Gastrocnemius medialis (tissue), 4 donors: ENCODE data around the gene PHTF2. TPM values are rescaled to one million over a fixed set of nuclear protein-coding genes. Genes with fewer than 3 reads are reported as not detected.
A peak's percentile ranks its signal among the peaks of the same experiment; 100 is the strongest.

Experiments
- ATAC-seq, 2 donors: fragments of 150-250 bp; one replicate each; pipeline ENCODE4 v1.9.1; 2016
- DNase-seq, 2 donors: peaks; one replicate each; pipeline ENCODE4 v3.0.0-alpha.2; 2019
- H3K27ac ChIP-seq, 4 donors: fragments of 200-600 bp; sonication (generic); 1 replicate in 1 of 4; 2 replicates in 3 of 4; pipeline ENCODE4 v1.5.1; 2016 to 2018; ENCODE audit warnings: mild to moderate bottlenecking in 2 of 4, moderate library complexity in 1 of 4
- H3K27me3 ChIP-seq, 3 donors: fragments of 200-600 bp; sonication (generic) in 2 of 3; 1 replicate in 1 of 3; 2 replicates in 2 of 3; pipeline versions ENCODE4 v1.5.1 to v1.6.0; 2016 to 2019; ENCODE audit warnings: mild to moderate bottlenecking in 1 of 3, moderate library complexity in 1 of 3
- H3K36me3 ChIP-seq, 2 donors: fragments of 200-600 bp; sonication (generic) in 1 of 2; one replicate each; pipeline ENCODE4 v1.5.1; 2017 to 2018
- H3K4me1 ChIP-seq, 2 donors: fragments of 200-600 bp; sonication (generic) in 1 of 2; one replicate each; pipeline ENCODE4 v1.5.1; 2016 to 2017; ENCODE audit warnings: mild to moderate bottlenecking in 2 of 2
- H3K4me3 ChIP-seq, 4 donors: fragments of 200-600 bp; sonication (generic) in 3 of 4; 1 replicate in 1 of 4; 2 replicates in 3 of 4; pipeline ENCODE4 v1.5.1; 2016 to 2019; ENCODE audit warnings: mild to moderate bottlenecking in 2 of 4
- H3K9me3 ChIP-seq, 3 donors: fragments of 200-600 bp; sonication (generic) in 2 of 3; 1 replicate in 1 of 3; 2 replicates in 2 of 3; pipeline ENCODE4 v1.5.1; 2016 to 2019
- POLR2A ChIP-seq, 2 donors: fragments of 450-650 bp; IDR thresholded peaks; one replicate each; pipeline ENCODE4 v1.6.1; 2017; ENCODE audit warnings: antibody characterized with exemption in 2 of 2, mild to moderate bottlenecking in 2 of 2, moderate library complexity in 2 of 2
- in situ Hi-C, 4 donors: fragments of 200-750 bp; cut with MboI; loops; one replicate each; pipeline versions ENCODE4 v1.15.0 to v1.8.0; 2017; ENCODE audit warnings: low sequenced_read_pairs in 4 of 4
- intact Hi-C: fragments of 100-400 bp; cut with DNase I; formaldehyde crosslinking; loops from one replicate; pipeline ENCODE4 v1.15.1; 2023; ENCODE audit warnings: low total_unique reads
- total RNA-seq, 4 donors: library from RNA; depleted of rRNA; stranded (reverse); fragments of >200 nt; gene quantifications; one replicate each; pipeline versions ENCODE4 v1.1.0 to v1.2.3, GENCODE V29; 2016
- TF ChIP-seq, protein P1 (sequence below), 5 experiments: fragments of 450-650 bp in 3 of 5; fragments of 200-600 bp in 2 of 5; sonication (generic) in 2 of 5; IDR thresholded peaks in 4 of 5; conservative IDR thresholded peaks in 1 of 5; 1 replicate in 4 of 5; 2 replicates in 1 of 5; pipeline ENCODE4 v1.5.1; 2016 to 2019; ENCODE audit warnings: antibody characterized with exemption in 5 of 5, mild to moderate bottlenecking in 3 of 5, moderate library complexity in 3 of 5

Gene PHTF2
- total RNA-seq, 4 donors from 2014 or later: 81.2 to 163 (median 108) TPM

DNA sequence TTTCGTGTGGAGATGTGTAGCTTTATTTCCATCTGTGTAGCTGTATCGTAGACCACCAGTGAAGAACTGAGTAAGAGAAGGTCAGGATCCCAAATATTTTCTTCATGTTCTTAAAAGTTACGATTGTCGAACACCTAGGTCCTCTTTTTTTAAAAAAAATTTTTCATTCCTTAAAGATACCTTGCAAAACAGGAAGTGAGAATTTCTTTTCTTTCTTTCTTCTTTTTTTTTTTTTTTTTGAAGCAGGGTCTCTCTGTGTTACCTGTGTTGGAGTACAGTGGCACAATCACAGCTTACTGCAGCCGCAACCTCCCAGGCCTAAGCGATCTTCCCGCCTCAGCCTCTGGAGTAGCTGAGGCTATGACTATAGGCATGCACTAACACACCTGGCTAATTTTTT is 60.8 kb downstream of the PHTF2 start:
- H3K4me3 ChIP-seq: no peak overlapping the region
- in situ Hi-C loops (no loop called here), intact Hi-C loops (no loop called here)
- H3K9me3 ChIP-seq: no peaks in the 10 kb centered on the region
- TF ChIP-seq, protein P1, sequence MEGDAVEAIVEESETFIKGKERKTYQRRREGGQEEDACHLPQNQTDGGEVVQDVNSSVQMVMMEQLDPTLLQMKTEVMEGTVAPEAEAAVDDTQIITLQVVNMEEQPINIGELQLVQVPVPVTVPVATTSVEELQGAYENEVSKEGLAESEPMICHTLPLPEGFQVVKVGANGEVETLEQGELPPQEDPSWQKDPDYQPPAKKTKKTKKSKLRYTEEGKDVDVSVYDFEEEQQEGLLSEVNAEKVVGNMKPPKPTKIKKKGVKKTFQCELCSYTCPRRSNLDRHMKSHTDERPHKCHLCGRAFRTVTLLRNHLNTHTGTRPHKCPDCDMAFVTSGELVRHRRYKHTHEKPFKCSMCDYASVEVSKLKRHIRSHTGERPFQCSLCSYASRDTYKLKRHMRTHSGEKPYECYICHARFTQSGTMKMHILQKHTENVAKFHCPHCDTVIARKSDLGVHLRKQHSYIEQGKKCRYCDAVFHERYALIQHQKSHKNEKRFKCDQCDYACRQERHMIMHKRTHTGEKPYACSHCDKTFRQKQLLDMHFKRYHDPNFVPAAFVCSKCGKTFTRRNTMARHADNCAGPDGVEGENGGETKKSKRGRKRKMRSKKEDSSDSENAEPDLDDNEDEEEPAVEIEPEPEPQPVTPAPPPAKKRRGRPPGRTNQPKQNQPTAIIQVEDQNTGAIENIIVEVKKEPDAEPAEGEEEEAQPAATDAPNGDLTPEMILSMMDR (IDR thresholded peaks at IDR 0.05 in 4 of 5, conservative IDR thresholded peaks at IDR 0.05 in 1 of 5): no peak
- no peak for TF ChIP-seq POLR2A (IDR thresholded peaks at IDR 0.05)
- no peaks in the 10 kb centered on the region for H3K27me3 ChIP-seq
- H3K36me3 ChIP-seq: no peaks in the 10 kb centered on the region
- peaks cover 24 to 43% of the 10 kb centered on the region in 2 donors for H3K4me1 ChIP-seq
- no peak for ATAC-seq
- no peak overlapping the region for H3K27ac ChIP-seq
- DNase-seq: no peak

DNA sequence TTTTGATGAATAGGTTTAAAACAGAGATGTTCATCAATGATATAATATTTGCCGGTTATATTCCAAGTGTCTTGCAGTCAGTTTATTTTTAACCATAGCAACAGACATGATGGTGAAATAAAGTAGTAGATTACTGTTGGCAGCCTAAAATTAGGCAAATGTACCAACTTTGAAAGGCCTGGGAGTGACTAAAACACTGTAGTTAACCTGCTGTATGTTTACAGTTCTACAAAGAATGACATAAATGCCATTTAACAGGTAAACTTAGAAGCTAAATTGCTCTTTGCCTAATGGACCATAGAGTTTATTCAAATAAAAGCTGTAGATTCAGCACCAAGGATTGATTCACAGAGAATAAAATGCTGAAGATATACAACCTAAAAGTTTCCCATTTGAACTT is 64.1 kb downstream of the PHTF2 start:
- H3K4me3 ChIP-seq: no peak overlapping the region
- H3K4me1 ChIP-seq: peaks cover 29 to 51% of the 10 kb centered on the region in 2 donors
- H3K36me3 ChIP-seq: no peaks in the 10 kb centered on the region
- in situ Hi-C loops: no loop called here
- intact Hi-C loops: no loop called here
- DNase-seq: no peak
- no peaks in the 10 kb centered on the region for H3K9me3 ChIP-seq
- no peaks in the 10 kb centered on the region for H3K27me3 ChIP-seq
- TF ChIP-seq POLR2A (IDR thresholded peaks at IDR 0.05): no peak
- TF ChIP-seq, protein P1 (IDR thresholded peaks at IDR 0.05 in 4 of 5, conservative IDR thresholded peaks at IDR 0.05 in 1 of 5): no peak
- H3K27ac ChIP-seq: peak overlapping the region in 2 of 4 donors; percentile 18 to 38
- ATAC-seq: peak; percentile 44 to 51

DNA sequence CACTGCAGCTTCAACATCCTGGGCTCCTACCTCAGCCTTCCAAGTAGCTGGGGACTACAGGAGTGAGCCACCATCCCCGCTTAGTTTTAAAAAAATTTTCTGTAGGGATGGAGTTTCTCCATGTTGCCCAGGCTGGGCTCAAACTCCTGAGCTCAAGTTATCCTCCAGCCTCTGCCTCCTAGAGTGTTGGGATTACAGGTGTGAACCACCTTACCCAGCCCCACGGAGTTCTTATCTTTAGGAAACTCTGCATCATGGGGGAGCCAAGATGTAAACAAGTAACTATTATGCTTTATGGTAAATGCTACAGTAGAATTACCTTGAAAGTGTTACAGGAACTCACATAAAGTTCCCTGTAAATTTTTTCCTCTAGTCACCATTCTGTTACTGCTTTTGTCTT is 65.3 kb downstream of the PHTF2 start:
- Histone ChIP-seq H3K4me1 (peaks cover 29 to 44% of the 10 kb centered on the region in 2 donors), H3K9me3 (no peaks in the 10 kb centered on the region), H3K4me3 (no peak overlapping the region), H3K27ac (peak overlapping the region in 1 of 4 donors; percentile 13), H3K27me3 (no peaks in the 10 kb centered on the region), H3K36me3 (no peaks in the 10 kb centered on the region)
- intact Hi-C loops: no loop called here
- in situ Hi-C loops: no loop called here
- DNase-seq (no peak), ATAC-seq (no peak)
- TF ChIP-seq, protein P1 (IDR thresholded peaks at IDR 0.05 in 4 of 5, conservative IDR thresholded peaks at IDR 0.05 in 1 of 5): no peak
- no peak for TF ChIP-seq POLR2A (IDR thresholded peaks at IDR 0.05)

DNA sequence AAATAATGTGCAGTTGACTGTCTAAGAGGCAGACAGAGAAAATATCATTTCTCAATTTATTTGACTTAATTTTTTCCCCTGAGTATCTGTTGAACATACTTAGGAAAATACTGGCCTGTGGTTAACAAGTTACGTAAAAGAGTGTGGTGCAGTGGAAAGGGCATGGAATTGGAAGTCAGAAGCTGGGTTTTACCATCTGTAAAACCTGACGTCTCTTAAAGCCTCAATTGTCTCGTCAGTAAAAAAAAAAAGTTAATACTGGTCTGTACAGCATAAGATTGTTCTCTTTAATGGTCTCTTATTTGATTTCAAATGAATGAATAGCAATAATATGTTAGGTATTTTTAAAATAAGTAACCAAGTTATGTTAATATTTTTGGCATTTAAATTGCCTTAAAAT is 67.8 kb downstream of the PHTF2 start:
- no peak for ATAC-seq
- in situ Hi-C loops (no loop called here), intact Hi-C loops (no loop called here)
- Histone ChIP-seq H3K9me3 (no peaks in the 10 kb centered on the region), H3K4me1 (peaks cover 29 to 45% of the 10 kb centered on the region in 2 donors), H3K4me3 (no peak overlapping the region), H3K36me3 (no peaks in the 10 kb centered on the region), H3K27ac (no peak overlapping the region), H3K27me3 (no peaks in the 10 kb centered on the region)
- TF ChIP-seq, protein P1 (IDR thresholded peaks at IDR 0.05 in 4 of 5, conservative IDR thresholded peaks at IDR 0.05 in 1 of 5): no peak
- DNase-seq: no peak
